A673 (cell line): ENCODE results near the gene ZIC1. TPM values are rescaled to one million over a fixed set of nuclear protein-coding genes. Genes with fewer than 3 reads are reported as not detected.

Experiments used
- BruUV-seq: library from RNA; stranded (reverse); fragments of 400-500 nt; replicated peaks from 2 replicates; lab custom pipeline; 2021; lab: Mats Ljungman, UMichigan
- CTCF ChIA-PET: fragments of 300-600 bp; sonication (Branson Sonifier 250); formaldehyde crosslinking; loops from one replicate; lab custom pipeline; 2022; ENCODE audit warnings: antibody characterized with exemption; lab: Charles Lee
- POLR2A ChIA-PET: fragments of 300-600 bp; sonication (Branson Sonifier 250); formaldehyde crosslinking; loops from one replicate; lab custom pipeline; 2022; ENCODE audit warnings: antibody characterized with exemption; ENCODE audit not compliant: low non-redundant PET; lab: Charles Lee
- DNase-seq: peaks from one replicate; pipeline ENCODE4 v3.0.0-alpha.2; 2015; ENCODE audit warnings: low spot score
- H3K27ac ChIP-seq: fragments of 200-600 bp; sonication (generic); 2 replicates; pipeline ENCODE4 v1.5.1; 2016; ENCODE audit warnings: mixed run types, low read depth, mild to moderate bottlenecking, mixed read lengths, antibody characterized with exemption, low read length; ENCODE audit not compliant: poor library complexity, severe bottlenecking
- H3K27me3 ChIP-seq: fragments of 200-600 bp; sonication (generic); replicated peaks from 2 replicates; pipeline ENCODE4 v1.6.1; 2017; ENCODE audit warnings: mixed run types, low read depth, mild to moderate bottlenecking, mixed read lengths, antibody characterized with exemption, low read length; ENCODE audit not compliant: insufficient read depth, poor library complexity
- H3K36me3 ChIP-seq: fragments of 200-600 bp; sonication (generic); 2 replicates; pipeline ENCODE4 v1.6.1; 2016; ENCODE audit warnings: mixed run types, mild to moderate bottlenecking, mixed read lengths, antibody characterized with exemption, low read length; ENCODE audit not compliant: insufficient read depth, poor library complexity, severe bottlenecking
- H3K4me1 ChIP-seq: fragments of 200-600 bp; sonication (generic); 2 replicates; pipeline ENCODE4 v1.6.1; 2017; ENCODE audit warnings: mixed run types, mild to moderate bottlenecking, mixed read lengths, antibody characterized with exemption, low read length; ENCODE audit not compliant: insufficient read depth, poor library complexity, severe bottlenecking
- H3K4me3 ChIP-seq: fragments of 200-600 bp; sonication (generic); 2 replicates; pipeline ENCODE4 v1.5.1; 2016; ENCODE audit warnings: low read depth, mixed run types, mild to moderate bottlenecking, mixed read lengths, low read length; ENCODE audit not compliant: poor library complexity, severe bottlenecking
- H3K9me3 ChIP-seq: fragments of 200-600 bp; sonication (generic); 2 replicates; pipeline ENCODE4 v1.6.1; 2016; ENCODE audit warnings: mixed run types, low read depth, mild to moderate bottlenecking, mixed read lengths, antibody characterized with exemption, low read length; ENCODE audit not compliant: poor library complexity, severe bottlenecking
- EZH2 ChIP-seq: fragments of 200-600 bp; sonication (generic); IDR thresholded peaks from 2 replicates; pipeline ENCODE4 v1.6.1; 2017; ENCODE audit warnings: borderline replicate concordance, low read depth, mild to moderate bottlenecking, mixed read lengths, antibody characterized with exemption, low read length; ENCODE audit not compliant: poor library complexity, severe bottlenecking
- intact Hi-C: fragments of 100-400 bp; cut with micrococcal nuclease; formaldehyde crosslinking; loops from one replicate; pipeline ENCODE4 v1.10.0; 2022; ENCODE audit not compliant: unreplicated experiment
- total RNA-seq: library from RNA; stranded (reverse); gene quantifications from 2 replicates; pipeline ENCODE4 v1.2.3, GENCODE V29; 2021
- TF ChIP-seq, protein P1 (sequence below): fragments of 300-800, 200-600 bp; sonication (generic); conservative IDR thresholded peaks from 2 replicates; pipeline ENCODE4 v1.5.1; 2017; ENCODE audit warnings: low read depth, mild to moderate bottlenecking, antibody characterized with exemption, low read length, moderate library complexity, mixed read lengths

ZIC1 gene
- total RNA-seq, 1 experiment from 2014 or later = 1.4 TPM

GRCh38 chr3:147416931-147417330 lies 7.8 kb downstream of the ZIC1 start:
- CTCF ChIA-PET = interaction anchor here (0.7 kb wide), 1 partner anchor 745 kb away, joined by 7 read pairs; no protein-coding TSS in a partner anchor

DNA sequence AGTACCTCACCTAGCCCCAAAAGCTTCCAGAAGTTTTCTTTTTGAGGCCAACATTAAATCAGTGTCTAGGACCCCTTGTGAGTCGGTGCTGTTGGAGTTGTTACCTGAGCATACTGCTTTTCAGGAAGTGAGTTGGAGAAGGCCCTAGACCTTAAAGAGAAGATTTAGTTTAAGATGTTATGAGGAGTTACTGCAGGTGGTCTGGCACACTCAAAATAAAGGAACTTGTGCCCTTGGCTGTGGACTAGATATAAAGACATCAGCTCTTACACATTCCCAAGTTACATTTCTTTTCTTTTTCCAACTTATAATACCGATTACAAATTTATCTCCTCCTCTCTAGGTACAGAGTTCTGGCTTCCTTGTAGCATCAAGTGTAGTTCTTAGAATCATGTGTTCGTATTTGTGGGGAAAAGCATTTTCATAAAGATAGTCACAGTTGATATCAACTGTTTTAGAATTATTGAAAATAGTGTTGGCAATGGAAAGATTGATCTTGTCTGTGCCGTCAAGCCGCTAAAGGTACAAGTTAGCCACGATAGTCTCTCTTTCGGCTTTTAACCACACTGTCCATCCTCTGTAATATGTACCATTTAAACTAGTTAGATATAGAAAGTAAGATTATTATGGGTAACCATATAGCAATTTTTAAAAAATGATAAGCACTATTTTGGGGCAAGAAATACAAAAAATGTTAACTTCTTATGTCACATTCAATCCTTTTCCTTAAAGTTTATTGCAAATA lies 8.6 kb downstream of the ZIC1 start:
- H3K27ac ChIP-seq = no peak overlapping the region
- peaks cover 93% of the 10 kb centered on the region for H3K27me3 ChIP-seq
- no peaks in the 10 kb centered on the region for H3K9me3 ChIP-seq
- ChIA-PET CTCF (no interaction called here), POLR2A (interaction anchor here (0.6 kb wide), 1 partner anchor 9 kb away, joined by 4 read pairs; no protein-coding TSS in a partner anchor)
- peaks cover 5% of the 10 kb centered on the region for H3K4me1 ChIP-seq
- BruUV-seq = no TSS peak
- intact Hi-C loops = no loop called here
- H3K36me3 ChIP-seq = no peaks in the 10 kb centered on the region
- TF ChIP-seq, protein P1, sequence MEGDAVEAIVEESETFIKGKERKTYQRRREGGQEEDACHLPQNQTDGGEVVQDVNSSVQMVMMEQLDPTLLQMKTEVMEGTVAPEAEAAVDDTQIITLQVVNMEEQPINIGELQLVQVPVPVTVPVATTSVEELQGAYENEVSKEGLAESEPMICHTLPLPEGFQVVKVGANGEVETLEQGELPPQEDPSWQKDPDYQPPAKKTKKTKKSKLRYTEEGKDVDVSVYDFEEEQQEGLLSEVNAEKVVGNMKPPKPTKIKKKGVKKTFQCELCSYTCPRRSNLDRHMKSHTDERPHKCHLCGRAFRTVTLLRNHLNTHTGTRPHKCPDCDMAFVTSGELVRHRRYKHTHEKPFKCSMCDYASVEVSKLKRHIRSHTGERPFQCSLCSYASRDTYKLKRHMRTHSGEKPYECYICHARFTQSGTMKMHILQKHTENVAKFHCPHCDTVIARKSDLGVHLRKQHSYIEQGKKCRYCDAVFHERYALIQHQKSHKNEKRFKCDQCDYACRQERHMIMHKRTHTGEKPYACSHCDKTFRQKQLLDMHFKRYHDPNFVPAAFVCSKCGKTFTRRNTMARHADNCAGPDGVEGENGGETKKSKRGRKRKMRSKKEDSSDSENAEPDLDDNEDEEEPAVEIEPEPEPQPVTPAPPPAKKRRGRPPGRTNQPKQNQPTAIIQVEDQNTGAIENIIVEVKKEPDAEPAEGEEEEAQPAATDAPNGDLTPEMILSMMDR = no peak
- no peak for TF ChIP-seq EZH2
- no peak overlapping the region for H3K4me3 ChIP-seq
- no peak for DNase-seq

More at GRCh38 chr3:147416931-147417330, 7.8 kb downstream of the ZIC1 start:
- H3K4me1 ChIP-seq = peaks cover 5% of the 10 kb centered on the region
- DNase-seq = no peak
- H3K4me3 ChIP-seq = no peak overlapping the region
- H3K36me3 ChIP-seq = no peaks in the 10 kb centered on the region
- TF ChIP-seq, protein P1 = no peak
- TF ChIP-seq EZH2 = no peak
- intact Hi-C loops = no loop called here
- H3K9me3 ChIP-seq = no peaks in the 10 kb centered on the region
- H3K27me3 ChIP-seq = peaks cover 93% of the 10 kb centered on the region
- POLR2A ChIA-PET = interaction anchor here (0.6 kb wide), 1 partner anchor 9 kb away, joined by 4 read pairs; no protein-coding TSS in a partner anchor
- no peak overlapping the region for H3K27ac ChIP-seq
- no TSS peak for BruUV-seq

- POLR2A ChIA-PET = no interaction called here
- TF ChIP-seq EZH2 = no peak
- TF ChIP-seq, protein P1 = no peak
- BruUV-seq = no TSS peak
Observed at GRCh38 chr3:147418371-147418781, 9.2 kb downstream of the ZIC1 start.

More at GRCh38 chr3:147418371-147418781, 9.2 kb downstream of the ZIC1 start:
- CTCF ChIA-PET = no interaction called here
- Histone ChIP-seq H3K27ac (no peak overlapping the region), H3K9me3 (no peaks in the 10 kb centered on the region), H3K27me3 (peaks cover 93% of the 10 kb centered on the region), H3K36me3 (no peaks in the 10 kb centered on the region), H3K4me1 (peaks cover 5% of the 10 kb centered on the region), H3K4me3 (no peak overlapping the region)
- intact Hi-C loops = no loop called here
- DNase-seq = no peak
